Measurements from ENCODE around the gene OR2AP1. TPM values are rescaled to one million over a fixed set of nuclear protein-coding genes. Genes with fewer than 3 reads are reported as not detected.
"Not testable (repeated sequence)": the region's sequence is repeated elsewhere in the genome, so short reads cannot be mapped to it uniquely, and the experiment has no call there.

Gene OR2AP1
- not detected in 3 replicates for total RNA-seq
- long read RNA-seq: 0 reads

GRCh38 chr12:55572168-55572567 is at the start of gene OR2AP1:
Gene OR2AP1, plus strand, starts transcription at chr12:55572468. Its CDS starts 1,947 bp downstream, at chr12:55574415.
- H3K4me3 Mint-ChIP-seq (ENCODE audit: unreplicated experiment): no peak within 1 kb of the TSS
- H3K27me3 Mint-ChIP-seq (ENCODE audit: low read depth): no peaks in the 10 kb centered on the region
- H3K27ac Mint-ChIP-seq (ENCODE audit: unreplicated experiment): no peak within 1 kb of the TSS
- TF ChIP-seq CTCF (IDR thresholded peaks at IDR 0.05): no peak
- H3K9me3 Mint-ChIP-seq (ENCODE audit: low read depth): peaks cover 23% of the 10 kb centered on the region
- peaks cover 2% of the 10 kb centered on the region for H3K36me3 Mint-ChIP-seq (ENCODE audit: low read depth)
- DNase-seq (ENCODE audit: low spot score): no peak
- H3K4me1 Mint-ChIP-seq (ENCODE audit: low read depth): no peaks in the 10 kb centered on the region

- DNase-seq (ENCODE audit: low spot score); H3K27ac Mint-ChIP-seq (ENCODE audit: unreplicated experiment); H3K36me3 Mint-ChIP-seq (ENCODE audit: low read depth); H3K27me3 Mint-ChIP-seq (ENCODE audit: low read depth); H3K4me1 Mint-ChIP-seq (ENCODE audit: low read depth); H3K9me3 Mint-ChIP-seq (ENCODE audit: low read depth); H3K4me3 Mint-ChIP-seq (ENCODE audit: unreplicated experiment): not testable (repeated sequence)
Observed at GRCh38 chr12:55548235-55548634, 24.0 kb upstream of the OR2AP1 start.

DNA sequence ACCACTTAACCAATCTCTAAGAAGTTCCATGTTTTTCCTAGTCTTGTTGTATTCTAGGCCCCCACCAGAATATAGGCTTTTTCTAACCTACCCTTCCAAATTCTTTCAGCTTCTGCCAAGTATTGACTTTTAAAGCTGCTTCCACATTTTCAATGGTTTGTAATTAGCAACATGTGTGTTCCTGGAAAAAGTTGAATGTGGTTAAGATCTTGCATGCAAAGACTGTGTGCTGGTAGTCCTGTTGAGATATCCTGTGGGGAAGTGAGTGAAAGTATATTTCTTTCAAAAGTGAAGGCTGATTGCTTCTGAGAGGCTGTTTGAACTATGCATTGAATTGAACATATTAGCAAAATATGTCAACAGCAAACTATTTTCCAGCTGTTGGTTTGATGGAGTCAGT is 23.5 kb upstream of the OR2AP1 start:
- no peak overlapping the region for H3K27ac Mint-ChIP-seq (ENCODE audit: unreplicated experiment)
- no peaks in the 10 kb centered on the region for H3K36me3 Mint-ChIP-seq (ENCODE audit: low read depth)
- H3K4me1 Mint-ChIP-seq (ENCODE audit: low read depth): no peaks in the 10 kb centered on the region
- peaks cover 3% of the 10 kb centered on the region for H3K27me3 Mint-ChIP-seq (ENCODE audit: low read depth)
- TF ChIP-seq CTCF (IDR thresholded peaks at IDR 0.05): no peak
- no peak for DNase-seq (ENCODE audit: low spot score)
- H3K9me3 Mint-ChIP-seq (ENCODE audit: low read depth): no peaks in the 10 kb centered on the region
- no peak overlapping the region for H3K4me3 Mint-ChIP-seq (ENCODE audit: unreplicated experiment)

GRCh38 chr12:55549302-55549701 is 23.0 kb upstream of the OR2AP1 start, which contains the start of gene OR6C4:
Gene OR6C4, plus strand, starts transcription at chr12:55549602. Its CDS starts 1,625 bp downstream, at chr12:55551227.
- TF ChIP-seq CTCF (IDR thresholded peaks at IDR 0.05): no peak
- no peak within 1 kb of the TSS for H3K27ac Mint-ChIP-seq (ENCODE audit: unreplicated experiment)
- no peak for DNase-seq (ENCODE audit: low spot score)
- H3K27me3 Mint-ChIP-seq (ENCODE audit: low read depth): peaks cover 2% of the 10 kb centered on the region
- no peaks in the 10 kb centered on the region for H3K9me3 Mint-ChIP-seq (ENCODE audit: low read depth)
- H3K4me1 Mint-ChIP-seq (ENCODE audit: low read depth): no peaks in the 10 kb centered on the region
- no peaks in the 10 kb centered on the region for H3K36me3 Mint-ChIP-seq (ENCODE audit: low read depth)
- H3K4me3 Mint-ChIP-seq (ENCODE audit: unreplicated experiment): no peak within 1 kb of the TSS

DNA sequence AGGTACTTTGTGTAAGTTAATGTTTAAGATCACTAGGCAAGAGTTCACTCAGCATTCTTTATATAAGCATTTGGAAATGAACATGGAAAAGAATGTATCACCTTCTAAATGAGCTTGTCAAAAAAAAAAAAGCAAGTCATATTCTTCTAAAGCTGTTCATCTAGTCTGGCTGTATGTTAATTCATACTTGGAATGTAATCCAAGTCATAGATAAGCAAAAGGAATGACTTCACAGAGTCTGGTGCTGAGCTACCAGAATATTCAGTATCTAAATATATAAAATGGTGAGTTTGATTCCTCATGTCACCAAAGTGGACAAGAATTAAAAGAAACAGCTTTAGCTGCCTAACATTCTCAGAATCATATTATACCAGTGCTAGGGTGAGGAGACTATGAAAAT is 18.0 kb upstream of the OR2AP1 start:
- TF ChIP-seq CTCF (IDR thresholded peaks at IDR 0.05): no peak
- Mint-ChIP-seq H3K9me3 (ENCODE audit: low read depth) (peaks cover 16% of the 10 kb centered on the region), H3K27me3 (ENCODE audit: low read depth) (peaks cover 2% of the 10 kb centered on the region), H3K27ac (ENCODE audit: unreplicated experiment) (no peak overlapping the region), H3K36me3 (ENCODE audit: low read depth) (no peaks in the 10 kb centered on the region), H3K4me1 (ENCODE audit: low read depth) (no peaks in the 10 kb centered on the region), H3K4me3 (ENCODE audit: unreplicated experiment) (no peak overlapping the region)
- DNase-seq (ENCODE audit: low spot score): no peak

GRCh38 chr12:55570060-55570459 is 2.2 kb upstream of the OR2AP1 start:
- H3K27me3 Mint-ChIP-seq (ENCODE audit: low read depth); DNase-seq (ENCODE audit: low spot score); H3K4me1 Mint-ChIP-seq (ENCODE audit: low read depth); H3K27ac Mint-ChIP-seq (ENCODE audit: unreplicated experiment); H3K4me3 Mint-ChIP-seq (ENCODE audit: unreplicated experiment); H3K36me3 Mint-ChIP-seq (ENCODE audit: low read depth): not testable (repeated sequence)
- H3K9me3 Mint-ChIP-seq (ENCODE audit: low read depth): peaks cover 24% of the 10 kb centered on the region

DNA sequence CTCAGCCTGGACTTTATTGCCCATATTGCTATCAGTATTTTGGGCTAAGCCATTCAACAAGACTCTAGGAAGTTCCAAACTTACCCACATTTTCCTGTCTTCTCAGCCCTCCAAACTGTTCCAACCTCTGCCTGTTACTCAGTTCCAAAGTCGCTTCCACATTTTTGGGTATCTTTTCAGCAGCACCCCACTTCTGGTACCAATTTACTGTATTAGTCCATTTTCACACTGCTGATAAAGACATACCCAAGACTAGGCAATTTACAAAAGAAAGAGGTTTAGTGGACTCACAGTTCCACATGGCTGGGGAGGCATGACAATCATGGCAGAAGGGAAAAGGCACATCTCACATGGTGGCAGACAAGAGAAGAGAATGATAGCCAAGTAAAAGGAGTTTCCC is 1.6 kb upstream of the OR2AP1 start:
- DNase-seq (ENCODE audit: low spot score); H3K27me3 Mint-ChIP-seq (ENCODE audit: low read depth); H3K4me1 Mint-ChIP-seq (ENCODE audit: low read depth); H3K36me3 Mint-ChIP-seq (ENCODE audit: low read depth); H3K4me3 Mint-ChIP-seq (ENCODE audit: unreplicated experiment); H3K27ac Mint-ChIP-seq (ENCODE audit: unreplicated experiment): not testable (repeated sequence)
- peaks cover 24% of the 10 kb centered on the region for H3K9me3 Mint-ChIP-seq (ENCODE audit: low read depth)
